Adrenal gland (tissue), 19 donors: ENCODE measurements around the gene SPAAR. TPM values are rescaled to one million over a fixed set of nuclear protein-coding genes. Genes with fewer than 3 reads are reported as not detected.

Source experiments
- DNase-seq, 7 donors: peaks; one replicate each; pipeline ENCODE4 v3.0.0-alpha.2; 2019 to 2020
- H3K27ac ChIP-seq, 5 donors: fragments of 200-600 bp; sonication (generic) in 4 of 5; 1 replicate in 3 of 5; 2 replicates in 2 of 5; pipeline versions ENCODE4 v1.5.1 to v1.8.0; 2016 to 2020; ENCODE audit warnings: mild to moderate bottlenecking in 1 of 5
- H3K27me3 ChIP-seq: fragments of 200-600 bp; 2 replicates; pipeline ENCODE4 v1.8.0; 2021
- H3K36me3 ChIP-seq, 2 donors: fragments of 200-600 bp; replicated peaks in 1 of 2; 1 replicate in 1 of 2; 2 replicates in 1 of 2; pipeline versions ENCODE4 v1.5.1 to v1.8.0; 2018 to 2022
- H3K4me1 ChIP-seq, 2 donors: fragments of 200-600 bp; replicated peaks in 1 of 2; 1 replicate in 1 of 2; 2 replicates in 1 of 2; pipeline versions ENCODE4 v1.5.1 to v1.8.0; 2018 to 2021
- H3K4me3 ChIP-seq, 4 donors: fragments of 200-600 bp; sonication (generic) in 3 of 4; one replicate each; pipeline ENCODE4 v1.5.1; 2016 to 2018
- H3K9me3 ChIP-seq, 3 donors: fragments of 200-600 bp; sonication (generic) in 1 of 3; replicated peaks in 1 of 3; 1 replicate in 2 of 3; 2 replicates in 1 of 3; pipeline versions ENCODE4 v1.5.1 to v1.8.0; 2016 to 2021
- POLR2A ChIP-seq, 2 donors: fragments of 450-650 bp; IDR thresholded peaks; one replicate each; pipeline ENCODE4 v1.6.1; 2017; ENCODE audit warnings: antibody characterized with exemption in 2 of 2, mild to moderate bottlenecking in 2 of 2, moderate library complexity in 1 of 2
- WGBS, 4 donors: extraction: QIAGEN DNeasy Blood & Tissue Kit in 2 of 4; methylation state at CpG; one replicate each; pipeline versions ENCODE4 v1.1.5 to v1.1.7; 2013 to 2017; 5-methylcytosine and 5-hydroxymethylcytosine counted together
- intact Hi-C, 2 donors: fragments of 100-400 bp; cut with DNase I; formaldehyde crosslinking; loops; one replicate each; pipeline versions ENCODE4 v1.14.1 to v1.15.0; 2022 to 2023
- long read RNA-seq, 10 donors: library from polyadenylated mRNA in 3 of 10; unstranded in 2 of 10; stranded (forward) in 1 of 10; transcript quantifications; one replicate each; pipeline ENCODE4 v2.0.0 and lab custom pipeline, GENCODE V29; 2021 to 2026
- polyA plus RNA-seq, 3 donors: library from polyadenylated mRNA; stranded (reverse); fragments of 200-250 nt in 2 of 3; fragments of 350-450 nt in 1 of 3; fragmentation: Illumina TruSeq in 1 of 3; extraction: RNeasy Lipid Tissue Mini Kit (QIAGEN cat#74804) in 1 of 3; gene quantifications; one replicate each; pipeline ENCODE4 v1.2.3, GENCODE V29; 2013 to 2014
- total RNA-seq, 9 donors: library from RNA; depleted of rRNA in 4 of 9; stranded (reverse); fragments of >200 nt in 4 of 9; fragments of 120-200 nt in 1 of 9; fragmentation: NEBNext Ultra II Directional in 1 of 9; extraction: Animal tissue kit (Norgen Biotek cat#: 25700) in 1 of 9; gene quantifications; one replicate each; pipeline versions ENCODE4 v1.1.0 to v1.2.4, GENCODE V29; 2013 to 2023
- TF ChIP-seq, protein P1 (sequence below), 6 experiments: fragments of 450-650 bp in 4 of 6; fragments of 200-600 bp in 2 of 6; sonication (generic) in 1 of 6; IDR thresholded peaks; 1 replicate in 5 of 6; 2 replicates in 1 of 6; pipeline versions ENCODE4 v1.5.1 to v1.8.0; 2016 to 2021; ENCODE audit warnings: antibody characterized with exemption in 6 of 6, mild to moderate bottlenecking in 2 of 6, moderate library complexity in 1 of 6
- donor health status: healthy with polysubstance abuse.
- donor health status: Bipolar disorder and iron deficiency.
- donor health status: DM: yes; HTN: yes; CAD: no.
- donor health status: DM: no; HTN: no; CAD: no.
- donor health status: DM: no; HTN: no; CAD: no.
- donor health status: DM: yes; HTN: yes; CAD: no.

Gene SPAAR, protein sequence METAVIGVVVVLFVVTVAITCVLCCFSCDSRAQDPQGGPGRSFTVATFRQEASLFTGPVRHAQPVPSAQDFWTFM
- total RNA-seq (1 to 10 TPM in 7 of 9 donors, under 1 TPM in 2; 0.54 to 3.6 (median 2.0) TPM), polyA plus RNA-seq (1 to 10 TPM; 2.0 to 3.3 (median 2.6) TPM)
- long read RNA-seq, donor 1, partial matches to known transcripts: 317 of 319 reads
- long read RNA-seq, donor 1, other reads (novel, unspliced or antisense): 0 of 319 reads
- long read RNA-seq, donor 2: 0 reads
- long read RNA-seq, donor 3, partial matches to known transcripts: 0 of 1 reads
- long read RNA-seq, donor 3, other reads (novel, unspliced or antisense): 0 of 1 reads
- long read RNA-seq, donor 4, partial matches to known transcripts: 0 of 2 reads
- long read RNA-seq, donor 4, other reads (novel, unspliced or antisense): 0 of 2 reads
- long read RNA-seq, donor 5, partial matches to known transcripts: 0 of 3 reads
- long read RNA-seq, donor 5, other reads (novel, unspliced or antisense): 0 of 3 reads
- long read RNA-seq, donor 6: 0 reads
- long read RNA-seq, donor 7, partial matches to known transcripts: 0 of 1 reads
- long read RNA-seq, donor 7, other reads (novel, unspliced or antisense): 0 of 1 reads
- long read RNA-seq, donor 8, partial matches to known transcripts: 253 of 254 reads
- long read RNA-seq, donor 8, other reads (novel, unspliced or antisense): 0 of 254 reads
- long read RNA-seq, donor 9, partial matches to known transcripts: 0 of 1 reads
- long read RNA-seq, donor 9, other reads (novel, unspliced or antisense): 0 of 1 reads
- long read RNA-seq, donor 10, partial matches to known transcripts: 0 of 1 reads
- long read RNA-seq, donor 10, other reads (novel, unspliced or antisense): 0 of 1 reads

DNA sequence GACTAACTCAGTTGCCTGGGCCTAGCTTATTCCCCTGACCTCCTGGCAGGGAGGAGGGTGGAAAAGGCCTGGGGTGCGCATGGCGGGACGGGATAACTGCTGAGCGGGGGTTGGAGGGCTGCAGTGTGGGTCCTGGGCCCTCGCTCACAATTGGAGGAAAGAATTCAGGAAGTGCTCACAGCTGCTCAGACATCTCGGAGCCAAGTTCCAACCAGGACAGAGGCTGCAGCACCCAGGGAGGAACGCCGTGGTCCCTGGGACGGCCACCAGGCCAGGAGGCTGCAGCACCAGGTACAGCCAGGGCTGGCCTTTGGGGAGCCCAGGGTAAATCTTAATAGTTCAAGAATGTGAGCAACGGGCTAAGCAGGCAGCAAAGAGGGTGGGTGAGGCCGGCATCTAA is at the start of gene SPAAR:
Gene SPAAR, plus strand, starts transcription at position 217 of the 400 bp plus-strand sequence. CDS start 974 bp downstream, outside the sequence.
- DNase-seq: no peak
- Histone ChIP-seq H3K36me3 (no peaks in the 10 kb centered on the region), H3K27ac (peak within 1 kb of the TSS in 4 of 5 donors; percentile 74 to 94 (median 82)), H3K27me3 (no peaks in the 10 kb centered on the region), H3K4me1 (peaks cover 32 to 51% of the 10 kb centered on the region in 2 donors), H3K9me3 (no peaks in the 10 kb centered on the region), H3K4me3 (peak within 1 kb of the TSS in 1 of 4 donors; percentile 7)
- WGBS, 4 donors: 72 to 81% (median 76%) methylated on average over 8 to 11 of the region's 11 CpGs
- TF ChIP-seq, protein P1, sequence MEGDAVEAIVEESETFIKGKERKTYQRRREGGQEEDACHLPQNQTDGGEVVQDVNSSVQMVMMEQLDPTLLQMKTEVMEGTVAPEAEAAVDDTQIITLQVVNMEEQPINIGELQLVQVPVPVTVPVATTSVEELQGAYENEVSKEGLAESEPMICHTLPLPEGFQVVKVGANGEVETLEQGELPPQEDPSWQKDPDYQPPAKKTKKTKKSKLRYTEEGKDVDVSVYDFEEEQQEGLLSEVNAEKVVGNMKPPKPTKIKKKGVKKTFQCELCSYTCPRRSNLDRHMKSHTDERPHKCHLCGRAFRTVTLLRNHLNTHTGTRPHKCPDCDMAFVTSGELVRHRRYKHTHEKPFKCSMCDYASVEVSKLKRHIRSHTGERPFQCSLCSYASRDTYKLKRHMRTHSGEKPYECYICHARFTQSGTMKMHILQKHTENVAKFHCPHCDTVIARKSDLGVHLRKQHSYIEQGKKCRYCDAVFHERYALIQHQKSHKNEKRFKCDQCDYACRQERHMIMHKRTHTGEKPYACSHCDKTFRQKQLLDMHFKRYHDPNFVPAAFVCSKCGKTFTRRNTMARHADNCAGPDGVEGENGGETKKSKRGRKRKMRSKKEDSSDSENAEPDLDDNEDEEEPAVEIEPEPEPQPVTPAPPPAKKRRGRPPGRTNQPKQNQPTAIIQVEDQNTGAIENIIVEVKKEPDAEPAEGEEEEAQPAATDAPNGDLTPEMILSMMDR (IDR thresholded peaks at IDR 0.05): no peak
- TF ChIP-seq POLR2A (IDR thresholded peaks at IDR 0.05): peak in 1 of 2 donors; percentile 12
- intact Hi-C loops: loop anchor here in 1 of 2 donors (5.0 kb wide), 1 partner anchor 38 kb away; no protein-coding TSS in a partner anchor

DNA sequence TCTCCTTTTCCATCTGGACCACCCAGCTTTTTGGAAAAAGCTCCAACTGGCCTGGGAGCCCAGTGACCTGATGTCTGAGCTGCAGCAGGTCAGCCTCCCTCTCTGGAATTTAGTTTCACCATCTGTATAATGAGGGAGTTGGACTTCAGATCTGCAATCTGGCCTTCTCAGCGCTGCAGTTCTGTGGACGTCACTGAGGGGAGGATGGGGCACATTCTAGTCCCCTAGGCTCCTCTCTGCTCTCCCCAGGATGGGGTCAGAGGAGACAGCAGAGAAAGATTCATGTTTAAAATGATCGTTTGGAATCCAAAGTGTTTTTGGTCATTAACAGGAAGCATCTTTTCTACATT is 49.3 kb upstream of the SPAAR start:
- Histone ChIP-seq H3K4me3 (no peak overlapping the region), H3K36me3 (no peaks in the 10 kb centered on the region), H3K27me3 (peaks cover 4% of the 10 kb centered on the region), H3K9me3 (no peaks in the 10 kb centered on the region), H3K4me1 (no peaks in the 10 kb centered on the region), H3K27ac (no peak overlapping the region)
- DNase-seq: peak in 2 of 7 donors; percentile 20 to 44
- intact Hi-C loops: no loop called here
- 35 to 49% (median 39%) methylated on average over 3 of the region's 3 CpGs for WGBS, 4 donors
- TF ChIP-seq, protein P1 (IDR thresholded peaks at IDR 0.05): no peak
- TF ChIP-seq POLR2A (IDR thresholded peaks at IDR 0.05): no peak

DNA sequence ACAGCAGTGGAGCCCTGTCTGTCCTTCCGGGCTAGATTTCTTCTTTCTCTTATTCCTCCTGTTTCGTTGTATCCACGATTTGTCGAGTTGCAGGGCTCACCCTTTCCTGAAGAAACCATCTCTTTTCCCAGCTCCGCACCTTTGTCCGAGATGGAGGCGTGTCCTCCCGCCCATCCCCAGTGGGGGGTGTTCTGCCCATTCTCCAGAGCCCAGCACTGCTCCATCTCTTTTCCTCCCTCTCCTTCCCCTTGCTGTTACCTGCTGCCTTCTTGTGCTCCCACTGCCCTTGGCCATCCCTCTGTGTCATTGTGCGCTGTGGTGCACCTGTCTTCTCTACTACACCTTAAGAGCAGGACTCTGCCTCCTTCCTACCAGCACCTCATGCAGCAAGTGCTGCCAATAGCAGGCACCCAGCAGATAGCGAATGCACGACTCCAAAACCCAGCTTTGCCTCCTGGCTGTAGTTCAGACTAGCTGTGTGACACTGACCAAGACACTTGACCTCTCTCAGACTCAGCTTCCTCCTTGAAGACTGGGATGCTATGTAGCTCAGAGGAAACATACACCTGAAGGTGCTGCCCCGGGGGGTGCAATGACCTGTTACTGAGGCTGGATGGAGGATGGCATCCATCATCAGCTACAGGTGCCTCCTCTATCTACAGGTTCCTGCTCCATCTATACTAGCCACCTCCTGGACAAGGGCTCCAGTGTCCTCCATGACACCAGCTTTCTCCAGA is 48.0 kb upstream of the SPAAR start:
- no peak for TF ChIP-seq POLR2A (IDR thresholded peaks at IDR 0.05)
- TF ChIP-seq, protein P1 (IDR thresholded peaks at IDR 0.05): no peak
- intact Hi-C loops: no loop called here
- H3K4me3 ChIP-seq: no peak overlapping the region
- peak in 2 of 7 donors; percentile 16 to 45 for DNase-seq
- H3K36me3 ChIP-seq: no peaks in the 10 kb centered on the region
- H3K4me1 ChIP-seq: no peaks in the 10 kb centered on the region
- H3K27me3 ChIP-seq: peaks cover 8% of the 10 kb centered on the region
- H3K9me3 ChIP-seq: no peaks in the 10 kb centered on the region
- H3K27ac ChIP-seq: no peak overlapping the region
- 61 to 70% (median 65%) methylated on average over 12 of the region's 12 CpGs for WGBS, 4 donors
